HG03520 (cell line): Measurements from ENCODE around the gene FAM193B.
"Not testable (repeated sequence)": the region's sequence is repeated elsewhere in the genome, so short reads cannot be mapped to it uniquely, and the experiment has no call there.

ENCODE experiments used
- ATAC-seq: cut with Tn5 transposase; IDR thresholded peaks from one replicate; pipeline ENCODE4 v1.9.1; 2021; ENCODE audit warnings: mild to moderate bottlenecking, moderate library complexity; ENCODE audit not compliant: unreplicated experiment

FAM193B gene

DNA sequence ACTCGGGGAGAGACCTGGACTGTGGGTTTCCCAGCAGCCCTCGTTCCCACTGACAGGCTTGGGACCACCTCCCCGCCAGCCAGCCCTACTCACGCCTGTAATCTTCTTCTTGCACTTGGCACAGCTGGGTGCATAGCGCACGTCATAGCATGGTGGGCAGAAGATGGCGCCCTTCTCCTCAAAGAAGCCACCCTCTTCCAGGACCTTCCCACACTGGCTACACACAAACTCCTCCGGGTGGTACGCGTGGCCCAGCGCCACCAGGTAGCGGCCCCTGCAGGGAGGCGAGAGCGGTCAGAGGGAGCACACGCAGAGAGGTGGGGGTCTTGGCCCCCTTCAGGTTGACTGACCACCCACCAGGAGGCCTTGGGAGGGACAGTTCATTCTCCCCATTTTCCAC is 66.4 kb downstream of the FAM193B start:
- no peak for ATAC-seq

GRCh38 chr5:177487144-177487543 is 67.2 kb downstream of the FAM193B start:
- no peak for ATAC-seq

DNA sequence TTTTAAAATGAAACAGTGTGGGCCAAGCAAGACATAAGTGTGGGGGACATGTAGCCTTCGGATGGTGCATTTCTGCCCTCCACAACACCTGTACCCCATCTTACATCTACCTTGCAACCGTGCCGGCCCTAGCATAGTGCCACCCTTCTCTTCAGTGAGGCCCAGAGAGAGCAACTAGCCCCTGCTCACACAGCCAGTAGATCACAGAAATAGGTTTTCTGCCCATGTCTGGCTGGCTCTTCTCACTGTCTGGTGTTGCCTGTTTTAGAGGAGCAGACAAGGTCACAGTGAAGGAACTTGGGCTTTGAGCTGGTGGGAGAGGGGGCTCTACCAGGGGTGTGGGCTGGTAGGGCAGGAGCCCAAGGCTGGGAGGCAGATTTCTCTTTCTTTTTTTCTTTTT is 68.1 kb downstream of the FAM193B start:
- no peak for ATAC-seq

DNA sequence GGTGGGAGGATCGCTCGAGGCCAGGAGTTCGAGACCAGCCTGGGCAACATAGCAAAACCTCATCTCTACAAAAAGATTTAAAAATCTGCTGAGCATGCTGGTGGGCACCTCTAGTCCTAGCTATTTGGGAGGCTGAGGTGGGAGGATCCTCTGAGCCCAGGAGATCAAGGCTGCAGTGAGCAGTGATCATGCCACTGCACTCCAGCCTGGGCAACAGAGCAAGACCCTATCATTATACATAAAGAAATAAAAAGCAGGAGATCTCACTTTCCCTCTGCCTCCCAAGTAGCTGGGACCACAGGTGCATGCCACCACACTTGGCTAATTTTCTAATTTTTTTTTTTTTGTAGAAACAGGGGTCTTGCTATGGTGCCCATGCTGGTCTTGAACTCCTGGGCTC is 68.6 kb downstream of the FAM193B start:
- not testable (repeated sequence) for ATAC-seq

- no peak for ATAC-seq
Observed at GRCh38 chr5:177484902-177485549, 69.3 kb downstream of the FAM193B start.

DNA sequence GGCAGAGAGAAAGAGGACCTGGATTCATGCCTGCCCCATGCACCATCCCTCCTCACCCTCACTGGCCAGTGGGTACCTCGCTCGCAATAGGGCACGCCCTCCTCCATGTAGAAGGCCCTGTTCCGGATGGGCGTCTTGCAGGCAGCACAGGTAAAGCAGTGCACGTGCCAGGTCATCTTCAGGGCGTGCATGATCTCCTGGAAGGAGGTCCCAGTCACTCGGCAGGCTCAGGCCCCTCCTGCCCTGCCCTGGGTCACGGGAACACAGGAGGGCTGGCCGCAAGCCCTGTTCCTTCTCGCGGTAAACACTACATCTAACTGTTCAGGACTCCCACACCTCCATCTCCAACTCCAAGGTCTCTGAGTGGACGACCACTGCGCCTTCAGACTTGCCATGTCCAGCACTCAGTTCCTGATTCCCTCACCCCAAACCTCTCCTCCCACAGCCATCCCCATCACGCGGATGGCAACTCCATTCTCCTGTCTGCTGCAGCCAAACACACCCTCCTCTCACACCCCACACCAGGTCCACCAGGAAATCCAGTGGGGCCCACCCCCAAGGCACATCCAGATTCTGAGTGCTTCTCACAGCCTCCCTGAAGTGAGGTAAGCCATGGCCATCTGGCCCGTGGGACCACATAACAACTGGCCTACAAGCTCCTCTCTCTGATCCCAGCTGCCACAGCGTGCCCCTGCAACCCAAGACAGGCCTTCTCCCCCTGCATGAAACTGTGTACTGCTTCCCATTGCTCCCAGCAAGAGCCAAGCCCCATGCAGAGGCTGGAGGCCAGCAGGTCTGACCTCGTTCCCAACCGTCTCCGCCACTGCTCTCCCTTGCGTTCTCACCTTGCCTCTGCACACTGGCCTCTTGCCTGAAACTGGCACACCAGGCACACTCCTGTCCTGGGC is 70.1 kb downstream of the FAM193B start:
- no peak for ATAC-seq

GRCh38 chr5:177483042-177483441 is 71.3 kb downstream of the FAM193B start:
- no peak for ATAC-seq

DNA sequence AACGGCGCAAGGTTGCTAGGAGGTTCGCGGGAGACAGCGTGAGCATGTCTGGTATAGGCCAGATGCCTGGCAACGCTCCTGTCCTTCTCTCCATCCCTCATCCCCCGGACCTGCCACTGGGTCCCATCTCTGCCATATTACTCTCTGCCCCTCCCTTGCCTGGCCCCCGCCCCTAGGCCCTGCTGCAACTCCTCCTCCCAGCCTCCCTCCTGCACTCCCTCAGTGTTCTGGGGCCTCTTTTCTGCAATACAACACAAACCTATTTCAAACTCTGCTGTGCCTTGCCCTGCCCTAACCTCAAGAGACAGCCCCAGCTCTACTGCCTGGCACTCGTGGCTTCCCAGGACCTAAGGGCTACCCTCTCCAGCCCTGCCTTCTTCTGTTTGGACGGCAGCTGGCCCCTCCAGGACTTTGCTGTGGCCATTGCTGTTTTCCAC is 72.0 kb downstream of the FAM193B start:
- ATAC-seq: no peak

DNA sequence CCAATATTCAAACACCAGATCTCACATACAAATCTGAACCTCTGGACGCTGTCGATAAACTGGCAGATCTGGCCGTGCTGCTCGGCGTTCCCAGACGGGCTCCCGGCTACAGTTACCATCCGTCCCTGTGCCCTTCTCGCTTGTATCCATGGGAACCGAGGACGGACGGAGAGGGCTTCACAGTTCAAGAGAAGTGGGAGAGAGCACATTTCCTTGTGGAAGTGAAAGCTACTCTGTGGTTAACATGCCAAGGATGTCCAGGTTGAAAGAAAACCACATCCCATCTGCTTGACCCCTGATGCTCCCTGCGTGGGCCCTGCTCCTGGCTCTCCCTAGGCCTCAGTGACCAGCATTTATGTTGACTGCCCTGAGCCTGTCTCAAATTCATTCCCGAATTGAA is 74.6 kb downstream of the FAM193B start:
- no peak for ATAC-seq

DNA sequence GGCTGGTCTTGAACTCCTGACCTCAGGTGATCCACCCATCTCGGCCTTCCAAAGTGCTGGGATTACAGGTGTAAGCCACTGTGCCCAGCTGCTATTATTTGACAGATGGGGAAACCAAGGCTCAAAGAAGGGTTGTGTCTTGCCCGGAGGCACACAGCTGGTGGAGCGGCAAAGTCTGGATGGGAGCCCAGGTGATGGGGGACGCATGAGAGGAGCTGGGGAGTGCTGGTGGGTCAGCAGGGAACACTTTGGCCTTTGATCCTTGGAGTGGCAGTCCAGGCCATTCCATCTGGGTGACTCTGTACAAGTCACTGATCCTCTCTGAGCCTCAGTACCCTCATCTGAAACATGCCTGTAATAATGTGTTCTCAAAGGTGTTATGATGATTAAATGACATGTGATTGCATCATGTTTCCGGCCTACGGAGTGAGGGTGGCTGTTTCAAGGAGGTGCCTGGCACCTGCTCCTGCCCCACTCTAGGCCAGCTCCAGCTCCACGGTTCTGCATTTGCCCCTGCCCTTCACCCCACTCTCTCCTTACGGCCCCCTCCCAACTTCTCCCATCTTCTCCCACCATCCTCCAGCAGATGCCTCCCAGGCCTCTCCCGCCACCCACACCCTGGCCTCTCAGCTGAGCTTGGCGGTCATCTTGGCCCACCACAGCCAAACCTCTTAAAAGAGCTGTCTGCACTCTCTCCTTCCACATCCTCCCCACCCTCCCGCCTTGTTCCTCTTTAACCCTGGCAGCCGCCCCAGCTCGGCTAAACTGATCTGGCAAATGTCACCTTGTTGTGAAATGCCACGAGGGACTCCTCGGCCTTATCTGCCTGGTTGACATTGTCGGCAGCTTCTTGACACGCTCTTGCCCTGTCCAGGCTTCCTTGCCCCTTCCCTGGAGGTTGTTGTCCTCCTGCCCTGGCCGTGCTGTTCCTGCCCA is 75.4 kb downstream of the FAM193B start:
- ATAC-seq: no peak

- no peak for ATAC-seq
Observed at GRCh38 chr5:177477701-177478477, 76.5 kb downstream of the FAM193B start.

GRCh38 chr5:177476531-177477233 is 77.7 kb downstream of the FAM193B start:
- ATAC-seq: no peak

GRCh38 chr5:177475563-177476427 is 78.6 kb downstream of the FAM193B start:
- ATAC-seq: no peak

GRCh38 chr5:177474846-177475562 is 79.4 kb downstream of the FAM193B start:
- no peak for ATAC-seq

DNA sequence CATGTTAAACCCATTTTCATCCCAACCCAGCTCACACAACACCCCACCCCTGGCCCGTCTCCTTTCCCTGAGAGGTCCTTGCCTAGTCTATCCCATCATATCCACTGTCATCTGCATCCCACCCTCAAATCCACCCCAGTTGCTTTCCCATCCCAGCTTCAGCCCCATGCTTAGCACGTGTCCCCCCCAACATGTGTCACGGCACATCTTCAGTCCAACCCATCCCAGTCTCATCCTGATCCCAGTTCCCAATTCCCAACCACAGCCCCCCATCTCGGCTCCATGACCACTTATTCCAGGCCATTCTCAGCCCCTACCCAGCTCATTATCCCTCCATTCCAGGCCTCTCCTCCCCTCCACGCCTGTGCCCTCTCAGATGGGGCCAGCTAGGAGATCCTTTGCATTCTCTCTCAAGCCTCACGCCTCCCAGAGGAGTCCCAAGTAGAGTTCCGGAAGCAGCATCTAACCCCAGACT is 80.3 kb downstream of the FAM193B start:
- ATAC-seq: no peak

GRCh38 chr5:177473443-177474001 is 80.8 kb downstream of the FAM193B start, which contains the start of gene DBN1:
DBN1 (minus strand) TSS chr5:177473634; CDS start chr5:177473521, 113 bp downstream.
- ATAC-seq: no peak
